Skeletal muscle tissue (tissue), 4 donors: ENCODE data around the gene PRODH2. TPM values are rescaled to one million over a fixed set of nuclear protein-coding genes. Genes with fewer than 3 reads are reported as not detected.

ENCODE experiments used
- H3K27ac ChIP-seq: one replicate; pipeline ENCODE4 v1.7.0; 2013; ENCODE audit warnings: mild to moderate bottlenecking, low read depth, low read length, inconsistent platforms
- H3K27me3 ChIP-seq, 3 donors: one replicate each; pipeline ENCODE4 v1.7.0; 2013; ENCODE audit warnings: low read length in 3 of 3; ENCODE audit not compliant: control insufficient read depth in 3 of 3, insufficient read depth in 3 of 3
- H3K36me3 ChIP-seq, 3 donors: one replicate each; pipeline ENCODE4 v1.7.0; 2013; ENCODE audit warnings: low read length in 3 of 3; ENCODE audit not compliant: control insufficient read depth in 3 of 3, insufficient read depth in 3 of 3
- H3K4me1 ChIP-seq, 3 donors: one replicate each; pipeline ENCODE4 v1.7.0; 2013; ENCODE audit warnings: low read length in 3 of 3, mild to moderate bottlenecking in 3 of 3; ENCODE audit not compliant: control insufficient read depth in 3 of 3, insufficient read depth in 3 of 3
- H3K4me3 ChIP-seq, 3 donors: one replicate each; pipeline ENCODE4 v1.7.0; 2013; ENCODE audit warnings: low read length in 3 of 3
- H3K9ac ChIP-seq, 3 donors: one replicate each; pipeline ENCODE4 v1.7.0; 2013; ENCODE audit warnings: low read length in 3 of 3, mild to moderate bottlenecking in 3 of 3, moderate library complexity in 2 of 3, low read depth in 1 of 3
- H3K9me3 ChIP-seq, 3 donors: one replicate each; pipeline ENCODE4 v1.7.0; 2013; ENCODE audit warnings: low read length in 3 of 3; ENCODE audit not compliant: control insufficient read depth in 3 of 3
- total RNA-seq: library from RNA; depleted of rRNA; stranded (reverse); fragments of >200 nt; gene quantifications from one replicate; pipeline ENCODE4 v1.2.3, GENCODE V29; 2014
- donor health status: Osteomylitis.

The PRODH2 gene
- total RNA-seq, 1 donor from 2014 or later: not detected

DNA sequence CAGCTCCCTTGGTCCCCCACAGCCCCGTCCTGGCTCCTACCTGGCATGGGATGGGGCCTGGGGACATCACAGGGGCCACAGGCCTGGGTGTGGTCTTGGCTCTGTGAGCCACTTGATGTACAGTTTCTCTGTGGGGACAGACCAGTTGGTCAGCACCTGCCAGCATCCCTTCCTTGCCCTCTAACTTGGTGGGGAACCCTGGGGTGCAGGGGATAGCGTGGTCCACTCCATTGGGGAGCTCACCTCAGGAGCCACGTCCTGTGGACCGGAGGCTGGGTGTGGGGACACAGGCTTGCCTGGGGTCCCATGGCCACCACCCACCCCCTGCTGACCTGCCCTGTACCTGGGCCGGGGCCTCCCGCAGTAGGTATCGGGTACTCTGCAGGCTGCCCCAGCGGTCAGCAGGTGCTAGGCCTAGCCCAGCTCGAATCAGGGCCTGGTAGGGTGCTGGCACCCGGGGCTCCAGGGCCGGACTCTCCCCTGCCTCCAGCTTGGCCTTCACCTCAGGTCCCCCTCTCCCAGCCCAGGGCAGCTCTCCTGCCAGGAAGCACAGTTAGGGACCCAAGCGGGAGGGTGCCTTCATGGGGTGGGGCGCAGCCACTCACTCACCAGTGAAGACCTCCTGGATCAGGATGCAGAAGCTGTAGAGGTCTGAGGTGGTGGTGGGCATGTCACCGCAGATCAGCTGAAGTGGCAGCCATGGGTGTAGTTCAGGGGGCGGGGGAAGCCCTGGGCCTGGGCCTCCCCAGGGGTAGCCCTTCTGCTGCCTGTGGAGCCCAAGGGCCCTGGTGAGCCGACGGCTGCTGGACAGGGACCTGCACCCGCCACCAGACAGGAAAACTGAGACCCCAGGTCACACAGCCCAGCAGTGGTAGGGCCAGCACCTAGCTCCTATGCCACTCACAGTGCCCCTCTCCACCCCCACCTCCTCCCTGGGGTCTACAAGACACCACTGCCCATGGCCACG lies 22.4 kb downstream of the PRODH2 start:
- Histone ChIP-seq H3K9me3 (no peaks in the 10 kb centered on the region), H3K9ac (no peak overlapping the region), H3K27me3 (peaks cover 0 to under 1% (median 0%) of the 10 kb centered on the region in 3 donors), H3K36me3 (peaks cover 0 to 5% (median 2%) of the 10 kb centered on the region in 3 donors), H3K4me1 (no peaks in the 10 kb centered on the region), H3K4me3 (no peak overlapping the region), H3K27ac (no peak overlapping the region)

DNA sequence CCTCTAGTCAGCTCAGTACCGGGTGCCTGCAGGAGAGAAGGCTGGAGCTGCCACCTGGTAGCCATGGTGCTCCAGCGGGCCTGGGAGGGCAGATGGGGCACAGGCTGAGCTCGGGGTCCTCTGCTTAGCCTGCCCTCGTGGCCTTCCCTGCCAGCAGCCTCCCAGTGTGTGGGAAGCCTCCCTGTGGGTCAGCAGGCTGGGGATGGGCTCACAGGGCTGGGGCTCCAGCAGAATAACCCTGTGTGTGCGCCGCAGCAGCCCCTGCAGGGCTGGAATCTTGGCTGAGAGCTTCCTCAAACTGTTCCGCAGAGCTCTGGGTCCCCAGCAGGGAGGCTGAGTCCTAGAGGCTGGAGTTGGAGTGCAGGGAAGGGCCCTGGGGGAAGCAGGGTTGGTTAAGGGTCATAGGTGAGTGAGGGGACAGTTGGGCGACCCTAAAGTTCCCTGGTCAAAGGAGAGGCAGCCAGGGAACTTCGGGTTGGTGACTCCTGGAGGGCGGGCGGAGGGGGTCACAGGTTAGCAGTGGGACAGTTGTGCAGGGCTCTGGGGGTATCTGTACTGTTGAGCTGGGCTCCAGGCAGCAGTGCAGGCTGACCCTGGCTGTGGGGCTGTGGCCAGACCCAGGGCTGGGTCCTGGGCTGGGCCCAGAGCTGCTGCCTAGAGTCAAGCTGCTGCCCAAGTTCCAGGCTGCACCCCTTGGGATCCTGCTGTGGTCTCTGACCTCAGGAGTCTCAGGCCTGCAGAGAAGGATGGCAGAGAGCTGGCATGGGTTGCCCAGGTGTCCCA lies 23.3 kb downstream of the PRODH2 start:
- Histone ChIP-seq H3K9me3 (no peaks in the 10 kb centered on the region), H3K36me3 (peaks cover 0 to 5% (median 2%) of the 10 kb centered on the region in 3 donors), H3K9ac (no peak overlapping the region), H3K27ac (no peak overlapping the region), H3K4me3 (no peak overlapping the region), H3K4me1 (no peaks in the 10 kb centered on the region), H3K27me3 (no peaks in the 10 kb centered on the region)

DNA sequence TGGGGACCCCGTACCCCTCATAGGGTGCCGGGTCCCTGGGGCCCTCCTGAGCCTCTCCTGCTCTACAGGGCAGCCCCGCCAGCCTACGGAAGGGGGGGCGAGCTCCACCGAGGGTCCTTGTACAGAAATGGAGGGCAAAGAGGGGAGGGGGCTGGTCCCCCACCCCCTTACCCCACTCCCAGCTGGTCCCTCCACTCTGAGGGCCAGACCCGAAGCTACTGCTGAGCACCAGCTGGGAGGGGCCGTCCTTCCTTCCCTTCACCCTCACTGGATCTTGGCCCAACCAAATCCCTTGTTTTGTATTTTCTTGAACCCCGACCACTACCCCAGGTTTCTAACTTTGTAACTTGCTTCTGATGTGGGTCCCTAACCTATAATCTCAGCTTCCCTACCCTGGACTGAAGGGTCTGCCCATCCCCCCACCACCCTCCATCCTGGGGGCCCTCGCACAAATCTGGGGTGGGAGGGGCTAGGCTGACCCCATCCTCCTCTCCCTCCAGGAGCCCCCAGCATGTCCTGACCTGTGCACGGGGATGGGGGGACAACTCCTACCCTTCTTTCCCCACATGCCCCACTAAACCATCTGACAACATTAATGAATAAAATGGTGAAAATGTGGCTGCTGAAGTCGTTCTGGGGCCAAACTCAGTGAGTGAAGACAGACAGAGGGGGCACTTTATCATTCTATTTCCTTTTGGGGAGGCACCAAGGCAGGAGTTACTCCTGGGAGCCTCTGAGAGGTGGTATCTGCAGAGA lies 24.3 kb downstream of the PRODH2 start:
- H3K9ac ChIP-seq: no peak overlapping the region
- H3K4me3 ChIP-seq: no peak overlapping the region
- H3K9me3 ChIP-seq: no peaks in the 10 kb centered on the region
- H3K27me3 ChIP-seq: no peaks in the 10 kb centered on the region
- H3K27ac ChIP-seq: no peak overlapping the region
- H3K4me1 ChIP-seq: no peaks in the 10 kb centered on the region
- H3K36me3 ChIP-seq: peaks cover 0 to 5% (median 2%) of the 10 kb centered on the region in 3 donors

DNA sequence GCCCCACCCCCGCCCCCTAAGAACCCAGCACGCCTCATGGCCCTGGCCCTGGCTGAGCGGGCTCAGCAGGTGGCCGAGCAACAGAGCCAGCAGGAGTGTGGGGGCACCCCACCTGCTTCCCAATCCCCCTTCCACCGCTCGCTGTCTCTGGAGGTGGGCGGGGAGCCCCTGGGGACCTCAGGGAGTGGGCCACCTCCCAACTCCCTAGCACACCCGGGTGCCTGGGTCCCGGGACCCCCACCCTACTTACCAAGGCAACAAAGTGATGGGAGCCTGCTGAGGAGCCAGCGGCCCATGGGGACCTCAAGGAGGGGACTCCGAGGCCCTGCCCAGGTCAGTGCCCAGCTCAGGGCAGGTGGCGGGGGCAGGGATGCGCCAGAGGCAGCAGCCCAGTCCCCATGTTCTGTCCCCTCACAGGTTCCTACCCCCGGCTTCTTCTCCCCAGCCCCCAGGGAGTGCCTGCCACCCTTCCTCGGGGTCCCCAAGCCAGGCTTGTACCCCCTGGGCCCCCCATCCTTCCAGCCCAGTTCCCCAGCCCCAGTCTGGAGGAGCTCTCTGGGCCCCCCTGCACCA lies 25.3 kb downstream of the PRODH2 start:
- no peak overlapping the region for H3K27ac ChIP-seq
- H3K4me1 ChIP-seq: no peaks in the 10 kb centered on the region
- H3K27me3 ChIP-seq: no peaks in the 10 kb centered on the region
- H3K9ac ChIP-seq: no peak overlapping the region
- no peaks in the 10 kb centered on the region for H3K9me3 ChIP-seq
- H3K4me3 ChIP-seq: no peak overlapping the region
- peaks cover under 1 to 5% (median 2%) of the 10 kb centered on the region in 3 donors for H3K36me3 ChIP-seq

DNA sequence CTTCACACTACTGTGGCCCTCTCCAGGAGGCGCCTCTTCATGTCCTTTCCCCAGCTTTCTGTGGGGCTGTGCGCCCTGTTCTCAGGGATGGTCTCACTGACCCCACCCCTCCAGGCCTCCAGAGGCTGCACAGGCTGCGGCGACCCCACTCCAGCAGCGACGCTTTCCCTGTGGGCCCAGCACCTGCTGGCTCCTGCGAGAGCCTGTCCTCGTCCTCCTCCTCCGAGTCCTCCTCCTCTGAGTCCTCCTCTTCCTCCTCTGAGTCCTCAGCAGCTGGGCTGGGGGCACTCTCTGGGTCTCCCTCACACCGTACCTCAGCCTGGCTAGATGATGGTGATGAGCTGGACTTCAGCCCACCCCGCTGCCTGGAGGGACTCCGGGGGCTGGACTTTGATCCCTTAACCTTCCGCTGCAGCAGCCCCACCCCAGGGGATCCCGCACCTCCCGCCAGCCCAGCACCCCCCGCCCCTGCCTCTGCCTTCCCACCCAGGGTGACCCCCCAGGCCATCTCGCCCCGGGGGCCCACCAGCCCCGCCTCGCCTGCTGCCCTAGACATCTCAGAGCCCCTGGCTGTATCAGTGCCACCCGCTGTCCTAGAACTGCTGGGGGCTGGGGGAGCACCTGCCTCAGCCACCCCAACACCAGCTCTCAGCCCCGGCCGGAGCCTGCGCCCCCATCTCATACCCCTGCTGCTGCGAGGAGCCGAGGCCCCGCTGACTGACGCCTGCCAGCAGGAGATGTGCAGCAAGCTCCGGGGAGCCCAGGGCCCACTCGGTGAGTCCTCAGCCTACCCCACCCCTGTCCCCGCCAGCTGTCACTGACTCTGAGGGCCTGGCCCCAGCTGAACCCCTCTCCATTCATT lies 26.1 kb downstream of the PRODH2 start:
- Histone ChIP-seq H3K9me3 (no peaks in the 10 kb centered on the region), H3K4me1 (no peaks in the 10 kb centered on the region), H3K4me3 (no peak overlapping the region), H3K27me3 (no peaks in the 10 kb centered on the region), H3K36me3 (peaks cover 2 to 5% (median 4%) of the 10 kb centered on the region in 3 donors), H3K27ac (no peak overlapping the region), H3K9ac (no peak overlapping the region)

DNA sequence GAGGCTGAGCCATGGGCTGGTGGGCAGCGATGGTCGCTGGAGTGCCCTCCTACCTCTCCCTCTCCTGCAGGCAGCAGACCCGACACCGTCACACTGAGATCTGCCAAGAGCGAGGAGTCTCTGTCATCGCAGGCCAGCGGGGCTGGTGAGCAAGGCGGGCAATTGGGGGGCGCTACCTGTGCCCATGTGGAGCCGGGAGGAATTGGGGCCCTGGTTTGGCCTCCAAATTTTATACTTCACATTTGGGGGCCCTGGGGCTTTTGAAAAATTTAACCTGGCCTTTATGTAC lies 27.4 kb downstream of the PRODH2 start:
- Histone ChIP-seq H3K4me1 (no peaks in the 10 kb centered on the region), H3K9ac (no peak overlapping the region), H3K9me3 (no peaks in the 10 kb centered on the region), H3K27ac (no peak overlapping the region), H3K27me3 (no peaks in the 10 kb centered on the region), H3K4me3 (no peak overlapping the region), H3K36me3 (peaks cover 2 to 9% (median 6%) of the 10 kb centered on the region in 3 donors)

DNA sequence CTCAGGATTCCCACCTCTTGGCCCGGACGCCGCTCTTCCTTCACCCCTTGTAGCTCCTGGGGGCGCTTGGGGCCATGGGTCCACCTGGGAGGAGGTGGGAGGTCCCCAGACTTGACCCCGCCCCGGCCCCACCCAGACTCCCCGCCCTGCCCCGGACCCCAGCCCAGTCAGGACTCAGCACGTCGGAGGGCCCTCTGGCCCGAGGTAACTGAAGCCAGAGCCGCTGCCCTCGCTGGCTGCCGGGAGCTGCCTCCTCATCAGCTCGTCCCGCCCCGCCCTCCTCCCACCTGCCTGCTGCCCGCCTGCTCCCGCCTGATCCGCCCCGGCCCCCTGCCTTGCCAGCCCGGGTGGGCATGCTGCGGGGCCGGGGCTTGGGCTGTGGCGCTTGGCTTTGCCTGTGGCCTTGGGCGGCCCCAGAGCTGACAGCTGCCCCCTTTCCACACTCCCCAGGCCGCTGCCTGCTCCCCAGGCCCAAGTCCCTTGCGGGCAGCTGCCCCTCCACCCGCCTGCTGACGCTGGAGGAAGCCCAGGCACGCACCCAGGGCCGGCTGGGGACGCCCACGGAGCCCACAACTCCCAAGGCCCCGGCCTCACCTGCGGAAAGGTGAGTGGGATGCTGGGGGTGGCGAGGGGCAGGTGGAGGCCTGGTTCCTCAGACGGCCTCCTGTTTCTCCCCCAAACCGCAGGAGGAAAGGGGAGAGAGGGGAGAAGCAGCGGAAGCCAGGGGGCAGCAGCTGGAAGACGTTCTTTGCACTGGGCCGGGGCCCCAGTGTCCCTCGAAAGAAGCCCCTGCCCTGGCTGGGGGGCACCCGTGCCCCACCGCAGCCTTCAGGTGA lies 27.9 kb downstream of the PRODH2 start:
- H3K36me3 ChIP-seq: peaks cover 4 to 12% (median 6%) of the 10 kb centered on the region in 3 donors
- no peak overlapping the region for H3K27ac ChIP-seq
- no peak overlapping the region for H3K9ac ChIP-seq
- no peaks in the 10 kb centered on the region for H3K27me3 ChIP-seq
- H3K9me3 ChIP-seq: no peaks in the 10 kb centered on the region
- no peak overlapping the region for H3K4me3 ChIP-seq
- H3K4me1 ChIP-seq: no peaks in the 10 kb centered on the region

DNA sequence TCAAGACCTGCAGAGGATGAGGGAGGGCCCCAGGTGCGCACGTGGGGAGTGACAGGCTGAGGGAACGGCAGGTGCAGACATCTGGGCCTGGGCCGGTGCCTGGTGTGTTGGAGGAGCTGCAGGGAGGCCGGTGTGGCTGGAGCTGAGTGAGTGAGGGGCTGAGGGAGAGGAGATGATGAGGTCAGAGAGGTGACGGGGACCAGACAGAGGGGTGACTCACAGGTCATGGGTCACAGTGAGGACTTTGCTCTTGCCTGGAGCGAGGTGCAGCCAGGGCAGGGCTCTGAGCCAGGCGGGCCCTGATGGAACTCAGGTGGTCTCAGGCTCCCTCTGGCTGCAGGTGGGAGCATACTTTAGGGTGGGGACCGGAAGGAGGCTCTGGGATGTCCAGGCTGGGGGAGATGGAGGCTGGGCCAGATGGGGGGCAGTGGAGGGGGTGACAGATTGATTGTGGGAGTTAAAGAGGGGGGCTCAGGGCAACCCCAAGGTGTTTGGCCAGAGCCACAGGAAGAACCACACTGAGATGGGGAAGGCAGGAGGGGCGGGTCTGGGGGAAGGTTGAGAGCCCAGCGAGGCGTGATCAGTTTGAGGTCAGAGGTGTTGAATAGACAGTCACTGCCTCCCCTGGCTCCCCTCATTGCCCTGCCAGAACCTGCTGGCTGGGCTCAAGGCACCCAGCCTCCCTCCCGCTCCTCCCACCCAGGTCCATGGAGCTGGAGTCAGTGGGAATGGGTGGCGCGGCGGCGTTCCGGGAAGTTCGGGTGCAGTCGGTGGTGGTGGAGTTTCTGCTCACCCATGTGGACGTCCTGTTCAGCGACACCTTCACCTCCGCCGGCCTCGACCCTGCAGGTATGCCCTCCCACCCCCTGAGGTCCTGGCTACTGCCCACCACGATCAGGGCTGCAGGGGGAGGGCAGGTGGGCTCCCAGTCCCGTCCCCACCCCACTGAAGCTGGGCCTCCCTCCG lies 28.9 kb downstream of the PRODH2 start:
- H3K4me1 ChIP-seq: no peaks in the 10 kb centered on the region
- no peak overlapping the region for H3K9ac ChIP-seq
- H3K27me3 ChIP-seq: no peaks in the 10 kb centered on the region
- peaks cover 6 to 17% (median 6%) of the 10 kb centered on the region in 3 donors for H3K36me3 ChIP-seq
- H3K9me3 ChIP-seq: no peaks in the 10 kb centered on the region
- no peak overlapping the region for H3K27ac ChIP-seq
- H3K4me3 ChIP-seq: no peak overlapping the region
